ENCODE data around the gene RNF34.
"Not testable (repeated sequence)": the region's sequence is repeated elsewhere in the genome, so short reads cannot be mapped to it uniquely, and the experiment has no call there.

RNF34 gene

GRCh38 chr12:121399391-121400331 is at the start of gene RNF34:
Gene RNF34 (plus strand): TSS chr12:121400118. CDS start chr12:121400213, 95 bp downstream.
- DNase-seq (ENCODE audit: low read depth): peak; percentile 97

GRCh38 chr12:121351820-121352681 is 47.9 kb upstream of the RNF34 start, which contains the start of gene ANAPC5:
Gene ANAPC5 (minus strand): TSS chr12:121352411. CDS start chr12:121352340, 71 bp downstream.
- DNase-seq (ENCODE audit: low read depth): peak; percentile 80

- no peak for DNase-seq (ENCODE audit: low read depth)
These were observed 47.3 kb upstream of the RNF34 start for GRCh38 chr12:121352682-121353018.

GRCh38 chr12:121355818-121356217 is 44.1 kb upstream of the RNF34 start:
- no peak for DNase-seq (ENCODE audit: low read depth)

- no peak for DNase-seq (ENCODE audit: low read depth)
These were observed 43.3 kb upstream of the RNF34 start for GRCh38 chr12:121356657-121357056.

- no peak for DNase-seq (ENCODE audit: low read depth)
These were observed 42.6 kb upstream of the RNF34 start for GRCh38 chr12:121357331-121357730.

GRCh38 chr12:121358073-121358472 is 41.8 kb upstream of the RNF34 start:
- no peak for DNase-seq (ENCODE audit: low read depth)

- no peak for DNase-seq (ENCODE audit: low read depth)
These were observed 35.2 kb upstream of the RNF34 start for GRCh38 chr12:121364683-121365121.

- no peak for DNase-seq (ENCODE audit: low read depth)
These were observed 34.4 kb upstream of the RNF34 start for GRCh38 chr12:121365416-121366062.

GRCh38 chr12:121366063-121366459 is 33.9 kb upstream of the RNF34 start:
- no peak for DNase-seq (ENCODE audit: low read depth)

- DNase-seq (ENCODE audit: low read depth): no peak
These were observed 28.5 kb upstream of the RNF34 start for GRCh38 chr12:121371404-121371803.

- DNase-seq (ENCODE audit: low read depth): no peak
These were observed 26.2 kb upstream of the RNF34 start for GRCh38 chr12:121373755-121374154.

GRCh38 chr12:121374336-121374735 is 25.6 kb upstream of the RNF34 start:
- not testable (repeated sequence) for DNase-seq (ENCODE audit: low read depth)

GRCh38 chr12:121374945-121375584 is 24.9 kb upstream of the RNF34 start:
- not testable (repeated sequence) for DNase-seq (ENCODE audit: low read depth)

- DNase-seq (ENCODE audit: low read depth): no peak
These were observed 22.9 kb upstream of the RNF34 start for GRCh38 chr12:121376754-121377697.

- no peak for DNase-seq (ENCODE audit: low read depth)
These were observed 21.2 kb upstream of the RNF34 start for GRCh38 chr12:121378736-121379135.

GRCh38 chr12:121379945-121380344 is 20.0 kb upstream of the RNF34 start:
- DNase-seq (ENCODE audit: low read depth): no peak

GRCh38 chr12:121383601-121384021 is 16.3 kb upstream of the RNF34 start:
- no peak for DNase-seq (ENCODE audit: low read depth)

GRCh38 chr12:121384891-121385290 is 15.0 kb upstream of the RNF34 start:
- not testable (repeated sequence) for DNase-seq (ENCODE audit: low read depth)

- DNase-seq (ENCODE audit: low read depth): no peak
These were observed 11.4 kb upstream of the RNF34 start for GRCh38 chr12:121388421-121388981.

Measured in stimulated activated CD8-positive, alpha-beta memory T cell treated with anti-CD3 and anti-CD28 coated beads, Interleukin-4, amount 100 ng/mL, for 24 hours (primary cell).